ENCODE results near the gene TIMP3. TPM values are rescaled to one million over a fixed set of nuclear protein-coding genes. Genes with fewer than 3 reads are reported as not detected.
"Not testable (repeated sequence)": the region's sequence is repeated elsewhere in the genome, so short reads cannot be mapped to it uniquely, and the experiment has no call there.

The TIMP3 gene
- polyA plus RNA-seq, 3 donors: 46.5 to 305 (median 262) TPM

DNA sequence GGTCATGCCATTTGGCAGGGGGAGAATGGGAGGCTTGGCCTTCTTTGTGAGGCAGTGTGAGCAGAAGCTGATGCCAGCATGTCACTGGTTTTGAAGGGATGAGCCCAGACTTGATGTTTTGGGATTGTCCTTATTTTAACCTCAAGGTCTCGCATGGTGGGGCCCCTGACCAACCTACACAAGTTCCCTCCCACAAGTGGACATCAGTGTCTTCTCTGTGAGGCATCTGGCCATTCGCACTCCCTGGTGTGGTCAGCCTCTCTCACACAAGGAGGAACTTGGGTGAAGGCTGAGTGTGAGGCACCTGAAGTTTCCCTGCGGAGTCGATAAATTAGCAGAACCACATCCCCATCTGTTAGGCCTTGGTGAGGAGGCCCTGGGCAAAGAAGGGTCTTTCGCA lies 59.8 kb downstream of the TIMP3 start:
- 78 to 91% (median 89%) methylated on average over 5 of the region's 5 CpGs for WGBS, 3 donors
- no peak overlapping the region for H3K27ac ChIP-seq (ENCODE audit: low read depth, low read length)

DNA sequence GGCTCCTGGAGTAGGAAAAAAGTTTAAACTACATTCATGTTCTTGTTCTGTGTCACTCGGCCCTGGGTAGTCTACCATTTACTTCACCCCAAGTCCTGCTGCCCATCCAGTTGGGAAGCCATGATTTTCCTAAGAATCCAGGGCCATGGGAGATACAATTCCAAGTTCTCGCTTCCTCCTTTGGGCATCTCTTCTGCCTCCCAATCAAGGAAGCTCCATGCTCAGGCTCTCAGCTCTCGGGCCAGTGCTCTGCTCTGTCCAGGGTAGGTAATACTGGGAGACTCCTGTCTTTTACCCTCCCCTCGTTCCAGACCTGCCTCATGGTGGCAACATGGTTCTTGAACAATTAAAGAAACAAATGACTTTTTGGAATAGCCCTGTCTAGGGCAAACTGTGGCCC lies 60.6 kb downstream of the TIMP3 start:
- H3K27ac ChIP-seq (ENCODE audit: low read depth, low read length): no peak overlapping the region
- 85 to 94% (median 93%) methylated on average over 4 of the region's 4 CpGs for WGBS, 3 donors

- WGBS, 3 donors: 76 to 88% (median 82%) methylated on average over 8 of the region's 8 CpGs
- no peak overlapping the region for H3K27ac ChIP-seq (ENCODE audit: low read depth, low read length)
These were observed 61.6 kb downstream of the TIMP3 start for GRCh38 chr22:32862936-32863661.

DNA sequence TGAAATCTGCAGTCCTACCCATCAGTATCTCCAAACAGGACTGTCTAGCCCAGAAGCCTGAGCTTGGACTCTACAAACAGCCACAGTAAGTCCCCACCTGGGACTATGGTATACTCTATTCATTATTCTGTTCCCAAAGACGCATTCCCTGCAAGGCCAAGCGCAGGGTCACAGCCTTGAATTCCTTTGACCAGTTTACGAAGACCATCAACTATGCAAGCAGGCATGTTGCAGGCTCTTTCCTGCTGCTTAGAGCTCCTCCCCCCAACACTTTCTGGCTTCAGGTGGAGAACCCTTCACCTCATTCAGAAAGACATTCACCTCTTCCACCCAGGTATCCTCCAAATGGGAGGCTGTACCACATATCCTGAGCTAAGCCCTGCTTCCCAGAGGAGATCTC lies 62.5 kb downstream of the TIMP3 start:
- H3K27ac ChIP-seq (ENCODE audit: low read depth, low read length): no peak overlapping the region
- 78 to 92% (median 88%) methylated on average over 3 of the region's 3 CpGs for WGBS, 3 donors

GRCh38 chr22:32864596-32864995 lies 63.1 kb downstream of the TIMP3 start:
- 65 to 87% (median 78%) methylated on average over 7 of the region's 7 CpGs for WGBS, 3 donors
- no peak overlapping the region for H3K27ac ChIP-seq (ENCODE audit: low read depth, low read length)

- no peak overlapping the region for H3K27ac ChIP-seq (ENCODE audit: low read depth, low read length)
- WGBS, 3 donors: 75 to 86% (median 83%) methylated on average over 4 of the region's 4 CpGs
These were observed 65.4 kb downstream of the TIMP3 start for GRCh38 chr22:32866953-32867352.

- no peak overlapping the region for H3K27ac ChIP-seq (ENCODE audit: low read depth, low read length)
- WGBS, 3 donors: 75 to 84% (median 78%) methylated on average over 6 of the region's 6 CpGs
These were observed 67.4 kb downstream of the TIMP3 start for GRCh38 chr22:32868946-32869345.

GRCh38 chr22:32870474-32870873 lies 69.0 kb downstream of the TIMP3 start:
- H3K27ac ChIP-seq (ENCODE audit: low read depth, low read length): no peak overlapping the region

- H3K27ac ChIP-seq (ENCODE audit: low read depth, low read length): not testable (repeated sequence)
- WGBS, 3 donors: 76 to 93% (median 86%) methylated on average over 5 of the region's 5 CpGs
These were observed 72.1 kb downstream of the TIMP3 start for GRCh38 chr22:32873604-32874003.

- 70 to 91% (median 83%) methylated on average over 4 of the region's 4 CpGs for WGBS, 3 donors
- H3K27ac ChIP-seq (ENCODE audit: low read depth, low read length): no peak overlapping the region
These were observed 72.9 kb downstream of the TIMP3 start for GRCh38 chr22:32874385-32874784.

GRCh38 chr22:32874976-32875375 lies 73.5 kb downstream of the TIMP3 start:
- 47 to 63% (median 51%) methylated on average over 10 of the region's 10 CpGs for WGBS, 3 donors
- H3K27ac ChIP-seq (ENCODE audit: low read depth, low read length): no peak overlapping the region

GRCh38 chr22:32876516-32876915 lies 75.0 kb downstream of the TIMP3 start:
- 87 to 99% (median 93%) methylated on average over 2 of the region's 2 CpGs for whole genome bisulfite sequencing, 3 donors
- H3K27ac ChIP-seq (ENCODE audit: low read depth, low read length): no peak overlapping the region

GRCh38 chr22:32877196-32877595 lies 75.7 kb downstream of the TIMP3 start:
- 76 to 95% (median 80%) methylated on average over 3 of the region's 3 CpGs for WGBS, 3 donors

DNA sequence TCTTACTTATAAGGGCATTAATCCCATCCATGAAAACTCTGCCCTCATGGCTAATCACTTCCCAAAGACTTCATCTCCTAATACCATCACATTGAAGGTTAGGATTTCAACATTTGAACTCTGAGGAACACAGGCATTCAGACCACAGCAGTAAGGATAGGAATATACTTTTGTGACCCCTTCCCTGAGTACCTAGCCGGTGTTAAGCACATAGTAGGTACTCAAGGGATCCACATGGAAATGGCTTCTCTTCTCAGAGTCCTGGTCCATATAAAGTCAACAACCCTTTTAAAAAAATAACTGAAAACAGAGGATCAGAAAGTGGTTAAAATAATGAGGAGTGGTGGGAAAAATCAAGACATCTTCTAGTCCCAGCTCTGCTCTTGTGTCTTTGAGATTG lies 78.0 kb downstream of the TIMP3 start:
- 24 to 96% (median 89%) methylated on average over 1 of the region's 1 CpG for WGBS, 3 donors
- H3K27ac ChIP-seq (ENCODE audit: low read depth, low read length): no peak overlapping the region

More at GRCh38 chr22:32877196-32877595, 75.7 kb downstream of the TIMP3 start:
- H3K27ac ChIP-seq (ENCODE audit: low read depth, low read length): no peak overlapping the region

GRCh38 chr22:32880061-32880460 lies 78.6 kb downstream of the TIMP3 start:
- WGBS, 3 donors: 22 to 63% (median 50%) methylated on average over 1 to 2 of the region's 2 CpGs

DNA sequence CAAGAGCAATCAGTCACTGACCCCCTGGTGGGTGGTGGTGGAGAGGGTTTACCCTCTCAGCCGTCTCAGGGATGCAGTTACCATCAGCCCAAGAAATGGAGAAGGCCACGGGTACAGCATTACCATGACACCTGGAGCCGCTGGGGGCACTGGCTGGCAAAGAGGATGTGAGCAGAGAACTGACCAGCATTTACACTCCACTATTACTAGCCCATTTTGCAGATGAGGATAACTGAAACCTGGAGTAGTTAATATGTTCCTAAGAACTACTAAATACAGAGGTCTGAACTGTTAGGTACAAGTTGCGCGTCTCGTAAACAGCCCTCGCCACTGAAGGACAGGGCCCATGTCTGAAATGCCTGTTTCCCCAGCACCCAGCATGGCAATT lies 79.0 kb downstream of the TIMP3 start:
- WGBS, 3 donors: 78 to 89% (median 85%) methylated on average over 7 of the region's 7 CpGs
- no peak overlapping the region for H3K27ac ChIP-seq (ENCODE audit: low read depth, low read length)

More at GRCh38 chr22:32880061-32880460, 78.6 kb downstream of the TIMP3 start:
- H3K27ac ChIP-seq (ENCODE audit: low read depth, low read length): no peak overlapping the region

- H3K27ac ChIP-seq (ENCODE audit: low read depth, low read length): no peak overlapping the region
- 10 to 23% (median 21%) methylated on average over 19 to 20 of the region's 20 CpGs for WGBS, 3 donors
These were observed 79.5 kb downstream of the TIMP3 start for GRCh38 chr22:32880893-32881596.

DNA sequence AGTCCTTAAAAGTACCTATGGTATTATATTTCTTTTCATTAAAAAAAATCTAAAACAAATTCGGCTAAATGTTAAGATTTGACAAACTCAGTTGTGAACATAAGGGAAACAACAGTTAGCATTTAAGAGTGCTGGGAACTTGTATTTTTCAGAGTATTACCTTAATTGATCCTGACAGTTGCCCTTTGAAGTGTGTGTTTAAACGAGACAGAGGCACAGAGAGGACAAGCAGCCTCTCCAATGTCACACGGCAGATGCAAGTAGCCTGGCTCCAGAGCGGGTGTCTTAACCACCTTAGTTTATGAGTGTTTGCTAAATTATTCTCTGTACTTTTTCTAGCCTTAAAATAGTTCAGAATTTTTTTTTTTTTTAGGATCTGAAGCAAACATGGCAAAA lies 80.9 kb downstream of the TIMP3 start:
- H3K27ac ChIP-seq (ENCODE audit: low read depth, low read length): no peak overlapping the region
- 70 to 74% (median 72%) methylated on average over 4 of the region's 4 CpGs for WGBS, 3 donors

- WGBS, 3 donors: 71 to 78% (median 73%) methylated on average over 6 of the region's 6 CpGs
- no peak overlapping the region for H3K27ac ChIP-seq (ENCODE audit: low read depth, low read length)
These were observed 81.4 kb downstream of the TIMP3 start for GRCh38 chr22:32882774-32883530.

Data from adipose tissue (tissue), 3 donors.